ENCODE measurements around the gene SLC39A1. TPM values are rescaled to one million over a fixed set of nuclear protein-coding genes. Genes with fewer than 3 reads are reported as not detected.
A peak's percentile ranks its signal among the peaks of the same experiment; 100 is the strongest.

SLC39A1 gene
- total RNA-seq, 4 donors from 2014 or later = 19.9 to 80.0 (median 47.1) TPM

DNA sequence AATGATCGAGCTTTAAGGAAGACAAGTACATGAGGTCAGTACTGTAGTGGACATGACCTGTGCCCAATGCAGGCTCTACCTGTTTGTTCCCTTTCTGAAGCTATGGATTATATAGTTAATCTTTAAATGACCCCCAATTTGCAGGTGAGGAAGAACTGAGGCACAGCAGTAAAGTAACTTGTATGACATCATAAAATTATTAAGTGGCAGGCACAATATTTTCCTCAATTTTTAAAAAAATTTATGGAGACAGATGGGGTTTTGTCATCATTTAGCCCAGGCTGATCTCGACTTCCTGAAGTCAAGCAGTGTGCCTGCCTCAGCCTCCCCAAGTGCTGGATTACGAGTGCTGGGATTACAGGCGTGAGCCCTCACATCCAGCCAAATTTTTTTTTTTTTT, 36.9 kb downstream of the SLC39A1 start:
- no peak overlapping the region for H3K4me3 ChIP-seq
- intact Hi-C loops (cut with DNase I; ENCODE audit: low total_unique reads) (no loop called here), in situ Hi-C loops (cut with MboI; ENCODE audit: low pct_ligation_motif_present in 1 of 4, low pct_unique_long_range_greater_than_20kb in 1 of 4, low sequenced_read_pairs in 3 of 4) (loop anchor here in 2 of 4 donors (25.0 kb wide), 1 partner anchor 114 kb away; no protein-coding TSS in a partner anchor)
- no peaks in the 10 kb centered on the region for H3K36me3 ChIP-seq
- no peaks in the 10 kb centered on the region for H3K27me3 ChIP-seq
- no peak overlapping the region for H3K27ac ChIP-seq
- 83% methylated on average over 3 to 4 of the region's 4 CpGs for WGBS, 2 donors (ENCODE audit: low coverage in 1 of 2)
- TF ChIP-seq CTCF (IDR thresholded peaks at IDR 0.05) = no peak
- no peak for TF ChIP-seq POLR2AphosphoS5 (IDR thresholded peaks at IDR 0.05)
- no peak for TF ChIP-seq EP300 (IDR thresholded peaks at IDR 0.05; ENCODE audit: low read depth)
- TF ChIP-seq POLR2A (IDR thresholded peaks at IDR 0.05) = no peak
- H3K4me1 ChIP-seq = peaks cover 10 to 16% (median 12%) of the 10 kb centered on the region in 4 donors
- DNase-seq = no peak
- no peaks in the 10 kb centered on the region for H3K9me3 ChIP-seq

GRCh38 chr1:153922972-153923925, 40.1 kb downstream of the SLC39A1 start, which contains the start of gene GATAD2B:
Gene GATAD2B, minus strand, starts transcription at chr1:153922972. Its CDS starts 94,625 bp downstream, at chr1:153828347.
- Histone ChIP-seq H3K27ac (peak within 1 kb of the TSS; percentile 95 to 99 (median 96)), H3K36me3 (no peaks in the 10 kb centered on the region), H3K27me3 (no peaks in the 10 kb centered on the region), H3K4me1 (peaks cover 11 to 45% (median 30%) of the 10 kb centered on the region in 4 donors), H3K4me3 (peak within 1 kb of the TSS; percentile 86 to 97 (median 90)), H3K9me3 (no peaks in the 10 kb centered on the region)
- TF ChIP-seq EP300 (IDR thresholded peaks at IDR 0.05; ENCODE audit: low read depth) (no peak), POLR2AphosphoS5 (IDR thresholded peaks at IDR 0.05) (peak; percentile 51 to 81 (median 76))
- 0% methylated on average over 9 to 50 of the region's 53 CpGs for WGBS, 2 donors (ENCODE audit: low coverage in 1 of 2)
- peak; percentile 99 for DNase-seq
- intact Hi-C loops (cut with DNase I; ENCODE audit: low total_unique reads) = no loop called here
- in situ Hi-C loops (cut with MboI; ENCODE audit: low pct_ligation_motif_present in 1 of 4, low pct_unique_long_range_greater_than_20kb in 1 of 4, low sequenced_read_pairs in 3 of 4) = loop anchor here in 1 of 4 donors (25.0 kb wide), 1 partner anchor 111 kb away; no protein-coding TSS in a partner anchor

DNA sequence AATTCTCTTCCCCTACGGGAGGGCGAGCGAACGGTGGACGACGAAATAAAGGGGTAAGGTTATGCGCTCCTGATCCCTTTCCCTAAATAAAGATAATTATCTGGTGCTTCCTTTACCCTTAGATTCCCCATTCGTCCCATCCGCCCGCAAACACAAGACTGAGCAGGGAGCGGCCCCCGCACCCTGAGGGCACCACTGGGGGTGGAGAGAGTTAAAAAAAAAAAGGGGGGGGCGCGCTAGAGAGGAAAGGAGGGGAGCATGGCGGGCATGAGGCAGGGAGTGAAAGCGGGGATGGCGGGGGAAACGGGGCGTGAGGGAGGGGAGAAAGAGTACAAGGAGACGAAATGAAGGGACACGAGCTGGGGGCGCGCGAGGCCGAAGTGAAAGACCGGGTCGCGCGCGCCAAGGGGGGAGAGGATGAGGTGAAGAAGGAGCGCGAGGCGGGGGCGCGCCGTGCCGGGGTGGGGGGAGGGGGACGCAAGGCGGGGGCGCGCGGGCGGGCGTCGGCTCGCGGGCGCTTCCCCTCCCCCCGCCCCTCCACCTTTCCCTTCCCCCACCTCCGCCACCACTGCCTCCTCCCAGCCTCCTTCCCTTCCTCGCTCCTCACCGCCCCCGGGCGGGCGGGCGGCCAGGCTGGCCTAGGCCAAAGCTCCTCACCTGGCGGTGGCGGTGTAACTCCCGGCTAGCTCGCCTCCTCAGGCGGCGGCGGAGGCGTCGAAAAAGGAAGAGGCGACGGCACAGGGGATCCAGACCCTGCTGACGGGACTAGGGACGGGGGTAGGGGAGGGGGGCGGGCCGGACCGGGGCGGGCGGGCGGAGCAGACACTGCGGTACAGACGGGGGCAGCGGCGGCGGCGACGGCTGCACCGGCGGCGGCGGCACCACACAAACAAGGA, 41.0 kb downstream of the SLC39A1 start:
- TF ChIP-seq EP300 (IDR thresholded peaks at IDR 0.05; ENCODE audit: low read depth) = no peak
- peak in 1 of 5 experiments; percentile 21 for TF ChIP-seq CTCF (IDR thresholded peaks at IDR 0.05)
- DNase-seq = no peak
- in situ Hi-C loops (cut with MboI; ENCODE audit: low pct_ligation_motif_present in 1 of 4, low pct_unique_long_range_greater_than_20kb in 1 of 4, low sequenced_read_pairs in 3 of 4) = loop anchor here in 1 of 4 donors (25.0 kb wide), 1 partner anchor 110 kb away; no protein-coding TSS in a partner anchor
- H3K4me3 ChIP-seq = peak overlapping the region; percentile 86 to 97 (median 90)
- no peaks in the 10 kb centered on the region for H3K27me3 ChIP-seq
- WGBS, 2 donors (ENCODE audit: low coverage in 1 of 2) = 0 to 1% methylated on average over 1 to 55 of the region's 86 CpGs
- H3K36me3 ChIP-seq = no peaks in the 10 kb centered on the region
- H3K4me1 ChIP-seq = peaks cover 11 to 45% (median 30%) of the 10 kb centered on the region in 4 donors
- intact Hi-C loops (cut with DNase I; ENCODE audit: low total_unique reads) = no loop called here
- peak overlapping the region; percentile 95 to 99 (median 96) for H3K27ac ChIP-seq
- no peaks in the 10 kb centered on the region for H3K9me3 ChIP-seq

- Histone ChIP-seq H3K27ac (peak overlapping the region; percentile 95 to 99 (median 96)), H3K4me3 (peak overlapping the region; percentile 86 to 97 (median 90)), H3K27me3 (no peaks in the 10 kb centered on the region), H3K36me3 (no peaks in the 10 kb centered on the region), H3K9me3 (no peaks in the 10 kb centered on the region), H3K4me1 (peaks cover 11 to 45% (median 30%) of the 10 kb centered on the region in 4 donors)
- in situ Hi-C loops (cut with MboI; ENCODE audit: low pct_ligation_motif_present in 1 of 4, low pct_unique_long_range_greater_than_20kb in 1 of 4, low sequenced_read_pairs in 3 of 4) = loop anchor here in 1 of 4 donors (25.0 kb wide), 1 partner anchor 109 kb away; no protein-coding TSS in a partner anchor
- peak; percentile 17 for DNase-seq
- intact Hi-C loops (cut with DNase I; ENCODE audit: low total_unique reads) = no loop called here
- TF ChIP-seq POLR2AphosphoS5 (IDR thresholded peaks at IDR 0.05) = no peak
- no peak for TF ChIP-seq EP300 (IDR thresholded peaks at IDR 0.05; ENCODE audit: low read depth)
- TF ChIP-seq POLR2A (IDR thresholded peaks at IDR 0.05) = no peak
- no peak for TF ChIP-seq CTCF (IDR thresholded peaks at IDR 0.05)
- 2% methylated on average over 10 of the region's 10 CpGs; no CpG with 5 or more reads in 1 of the 2 donors for WGBS, 2 donors (ENCODE audit: low coverage in 1 of 2)
Measured at GRCh38 chr1:153921803-153922075, 41.6 kb downstream of the SLC39A1 start.

Measured in transverse colon (tissue), 4 donors.